ENCODE measurements around the gene P3H1.

DNA sequence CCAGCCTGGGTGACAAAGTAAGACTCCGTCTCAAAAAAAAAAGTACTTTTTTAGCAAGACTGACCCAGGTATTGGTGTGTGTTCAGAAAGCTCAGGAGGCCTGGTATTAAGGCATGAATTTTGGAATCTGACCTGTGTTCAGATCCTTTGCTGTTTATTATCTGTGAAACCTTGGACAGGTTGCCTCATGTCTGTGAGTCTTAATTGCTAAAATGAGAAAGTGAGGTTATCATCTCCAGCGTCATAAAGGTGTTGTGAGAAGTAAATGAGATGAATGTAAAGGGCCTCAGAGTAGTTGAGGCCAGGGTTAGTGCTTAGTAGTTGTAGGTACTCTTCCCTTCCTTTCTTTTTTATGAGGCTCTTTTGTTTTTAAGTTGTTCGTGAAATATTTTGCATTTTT is 3.0 kb upstream of the P3H1 start:
- TF ChIP-seq CTCF (conservative IDR thresholded peaks at IDR 0.05; ENCODE audit: low read depth, low read length) = no peak
- TF ChIP-seq EZH2 (IDR thresholded peaks at IDR 0.05; ENCODE audit: borderline replicate concordance, low read depth, low read length, poor library complexity, severe bottlenecking) = no peak
